Neural cell (in vitro differentiated cells): ENCODE measurements around the gene SLC6A1. TPM values are rescaled to one million over a fixed set of nuclear protein-coding genes. Genes with fewer than 3 reads are reported as not detected.

Experiments
- H2AFZ ChIP-seq: fragments of 200-600, 300-800 bp; sonication (generic), shearing (Covaris generic); 2 replicates; pipeline ENCODE4 v1.6.0; 2014; ENCODE audit warnings: low read depth, mild to moderate bottlenecking, antibody characterized with exemption, low read length, moderate library complexity
- H3F3A ChIP-seq: fragments of 200-600 bp; shearing (Covaris generic); 2 replicates; pipeline ENCODE4 v1.6.1; 2016; ENCODE audit warnings: mild to moderate bottlenecking, moderate library complexity, mixed read lengths, antibody characterized with exemption, low read length; ENCODE audit not compliant: insufficient read depth, poor library complexity, severe bottlenecking
- H3K27ac ChIP-seq: fragments of 200-600, 300-800 bp; sonication (generic), shearing (Covaris generic); 2 replicates; pipeline ENCODE4 v1.5.1; 2014; ENCODE audit warnings: mild to moderate bottlenecking, low read length, moderate library complexity
- H3K27me3 ChIP-seq: fragments of 300-800, 200-600 bp; sonication (generic), shearing (Covaris generic); 2 replicates; pipeline ENCODE4 v1.6.0; 2014; ENCODE audit warnings: mild to moderate bottlenecking, low read depth, low read length, moderate library complexity; ENCODE audit not compliant: insufficient read depth
- H3K36me3 ChIP-seq: fragments of 300-800, 200-600 bp; sonication (generic), shearing (Covaris generic); 2 replicates; pipeline ENCODE4 v1.5.1; 2014; ENCODE audit warnings: mild to moderate bottlenecking, antibody characterized with exemption, low read length, moderate library complexity; ENCODE audit not compliant: insufficient read depth
- H3K4me2 ChIP-seq: fragments of 300-800, 200-600 bp; sonication (generic), shearing (Covaris generic); 2 replicates; pipeline ENCODE4 v1.6.0; 2014; ENCODE audit warnings: mild to moderate bottlenecking, low read length
- H3K4me3 ChIP-seq: fragments of 300-800, 200-600 bp; sonication (generic), shearing (Covaris generic); 2 replicates; pipeline ENCODE4 v1.5.1; 2014; ENCODE audit warnings: mild to moderate bottlenecking, low read length, moderate library complexity
- H3K79me2 ChIP-seq: fragments of 200-600 bp; shearing (Covaris generic); replicated peaks from 2 replicates; pipeline ENCODE4 v1.6.0; 2014; ENCODE audit warnings: mild to moderate bottlenecking, low read length, moderate library complexity; ENCODE audit not compliant: insufficient read depth
- H3K9ac ChIP-seq: fragments of 300-800, 200-600 bp; sonication (generic), shearing (Covaris generic); 2 replicates; pipeline ENCODE4 v1.6.1; 2016; ENCODE audit warnings: mild to moderate bottlenecking, low read length, mixed read lengths
- H3K9me2 ChIP-seq: fragments of 200-600 bp; shearing (Covaris generic); 2 replicates; pipeline ENCODE4 v1.6.1; 2016; ENCODE audit warnings: mild to moderate bottlenecking, low read length, mixed read lengths; ENCODE audit not compliant: insufficient read depth
- H3K9me3 ChIP-seq: fragments of 200-600, 300-800 bp; sonication (generic), shearing (Covaris generic); 2 replicates; pipeline ENCODE4 v1.6.1; 2016; ENCODE audit warnings: mild to moderate bottlenecking, mixed run types, low read length, moderate library complexity, mixed read lengths
- H4K20me1 ChIP-seq: fragments of 200-600 bp; shearing (Covaris generic); 2 replicates; pipeline ENCODE4 v1.6.1; 2016; ENCODE audit warnings: mild to moderate bottlenecking, mixed run types; ENCODE audit not compliant: insufficient read depth
- CTCF ChIP-seq: fragments of 450-650 bp; IDR thresholded peaks from 2 replicates; pipeline ENCODE4 v1.5.1; 2014; ENCODE audit warnings: antibody characterized with exemption, mild to moderate bottlenecking, moderate library complexity; ENCODE audit not compliant: poor library complexity, severe bottlenecking
- EP300 ChIP-seq: fragments of 450-650 bp; conservative IDR thresholded peaks from 2 replicates; pipeline ENCODE4 v1.6.1; 2014; ENCODE audit warnings: antibody characterized with exemption, mild to moderate bottlenecking, moderate library complexity; ENCODE audit not compliant: poor library complexity, severe bottlenecking
- EZH2 ChIP-seq: fragments of 200-600, 300-800 bp; shearing (Covaris generic), sonication (generic); IDR thresholded peaks from 2 replicates; pipeline ENCODE4 v1.6.1; 2014; ENCODE audit warnings: antibody characterized with exemption, low read length, borderline replicate concordance, mild to moderate bottlenecking; ENCODE audit not compliant: insufficient read depth, poor library complexity, severe bottlenecking
- MXI1 ChIP-seq: fragments of 450-650 bp; conservative IDR thresholded peaks from 2 replicates; pipeline ENCODE4 v1.6.1; 2014; ENCODE audit warnings: antibody characterized with exemption, mild to moderate bottlenecking; ENCODE audit not compliant: poor library complexity, severe bottlenecking
- POLR2AphosphoS5 ChIP-seq: IDR thresholded peaks from 2 replicates; pipeline ENCODE4 v1.6.1; 2012
- RAD21 ChIP-seq: fragments of 450-650 bp; conservative IDR thresholded peaks from 2 replicates; pipeline ENCODE4 v1.6.1; 2014; ENCODE audit warnings: antibody characterized with exemption, mild to moderate bottlenecking, moderate library complexity
- REST ChIP-seq: IDR thresholded peaks from 2 replicates; pipeline ENCODE4 v1.6.1; 2012; ENCODE audit warnings: borderline replicate concordance
- SMC3 ChIP-seq: fragments of 450-650 bp; conservative IDR thresholded peaks from 2 replicates; pipeline ENCODE4 v1.6.1; 2014; ENCODE audit warnings: antibody characterized with exemption, mild to moderate bottlenecking, moderate library complexity; ENCODE audit not compliant: poor library complexity
- TAF1 ChIP-seq: IDR thresholded peaks from 2 replicates; pipeline ENCODE4 v1.6.1; 2012; ENCODE audit warnings: low read depth
- polyA plus RNA-seq: library from polyadenylated mRNA; depleted of rRNA; stranded (reverse); fragments of >200 nt; gene quantifications from 2 replicates; pipeline ENCODE4 v1.2.3, GENCODE V29; 2014

SLC6A1 gene
- polyA plus RNA-seq, 1 donor from 2014 or later, result 43.2 TPM

- no peaks in the 10 kb centered on the region for H4K20me1 ChIP-seq
- no peaks in the 10 kb centered on the region for H3K79me2 ChIP-seq
- TF ChIP-seq TAF1 (no peak), SMC3 (no peak), POLR2AphosphoS5 (no peak), REST (no peak), EZH2 (no peak), CTCF (no peak), MXI1 (no peak), RAD21 (no peak), EP300 (no peak)
- no peaks in the 10 kb centered on the region for H3F3A ChIP-seq
- H3K4me3 ChIP-seq, result no peak overlapping the region
- H3K4me2 ChIP-seq, result no peak overlapping the region
- H3K36me3 ChIP-seq, result no peaks in the 10 kb centered on the region
- H2AFZ ChIP-seq, result no peak overlapping the region
- no peak overlapping the region for H3K27ac ChIP-seq
- no peaks in the 10 kb centered on the region for H3K27me3 ChIP-seq
- no peaks in the 10 kb centered on the region for H3K9me3 ChIP-seq
- no peaks in the 10 kb centered on the region for H3K9me2 ChIP-seq
- H3K9ac ChIP-seq, result no peak overlapping the region
Observed at GRCh38 chr3:10970306-10970960, 22.1 kb upstream of the SLC6A1 start.

GRCh38 chr3:10972072-10972782 is 20.3 kb upstream of the SLC6A1 start:
- peak overlapping the region; percentile 31 for H3K9ac ChIP-seq
- no peaks in the 10 kb centered on the region for H3F3A ChIP-seq
- no peak overlapping the region for H3K4me2 ChIP-seq
- H2AFZ ChIP-seq, result no peak overlapping the region
- no peak overlapping the region for H3K4me3 ChIP-seq
- no peaks in the 10 kb centered on the region for H3K27me3 ChIP-seq
- no peaks in the 10 kb centered on the region for H3K36me3 ChIP-seq
- no peak for TF ChIP-seq SMC3
- H3K9me2 ChIP-seq, result no peaks in the 10 kb centered on the region
- H4K20me1 ChIP-seq, result no peaks in the 10 kb centered on the region
- H3K27ac ChIP-seq, result peak overlapping the region; percentile 48
- no peaks in the 10 kb centered on the region for H3K9me3 ChIP-seq
- no peaks in the 10 kb centered on the region for H3K79me2 ChIP-seq
